Measurements from ENCODE around the gene BICD1. TPM values are rescaled to one million over a fixed set of nuclear protein-coding genes. Genes with fewer than 3 reads are reported as not detected.

The BICD1 gene
- polyA plus RNA-seq, 1 experiment, result 20.1 TPM

DNA sequence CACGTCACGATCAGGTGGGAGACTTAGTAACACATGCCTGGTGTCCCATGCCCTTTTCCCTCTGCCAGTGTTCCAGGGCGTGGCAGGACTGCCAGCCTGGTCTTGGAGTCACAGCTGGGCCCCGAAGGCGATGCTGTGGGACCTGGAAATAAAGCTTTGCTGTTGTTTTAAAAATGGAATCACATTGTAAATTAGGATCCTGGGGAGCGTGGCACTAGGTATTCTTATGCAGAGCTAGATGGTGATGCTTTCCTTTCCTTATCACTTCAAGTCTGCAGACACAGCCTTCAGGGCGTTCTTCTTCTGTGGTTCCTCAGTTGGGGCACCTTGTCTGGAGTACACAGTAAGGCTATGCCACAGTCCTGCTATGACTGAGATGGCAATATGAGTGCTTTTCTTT is 64.6 kb downstream of the BICD1 start:
- no peak for DNase-seq (ENCODE audit: low read depth, low spot score)
- no peak overlapping the region for H3K27ac ChIP-seq (ENCODE audit: low read depth, low read length)
- no peaks in the 10 kb centered on the region for H3K27me3 ChIP-seq (ENCODE audit: control insufficient read depth, insufficient read depth, low read length)
- POLR2A ChIA-PET, result no interaction called here
- TF ChIP-seq, protein P1, sequence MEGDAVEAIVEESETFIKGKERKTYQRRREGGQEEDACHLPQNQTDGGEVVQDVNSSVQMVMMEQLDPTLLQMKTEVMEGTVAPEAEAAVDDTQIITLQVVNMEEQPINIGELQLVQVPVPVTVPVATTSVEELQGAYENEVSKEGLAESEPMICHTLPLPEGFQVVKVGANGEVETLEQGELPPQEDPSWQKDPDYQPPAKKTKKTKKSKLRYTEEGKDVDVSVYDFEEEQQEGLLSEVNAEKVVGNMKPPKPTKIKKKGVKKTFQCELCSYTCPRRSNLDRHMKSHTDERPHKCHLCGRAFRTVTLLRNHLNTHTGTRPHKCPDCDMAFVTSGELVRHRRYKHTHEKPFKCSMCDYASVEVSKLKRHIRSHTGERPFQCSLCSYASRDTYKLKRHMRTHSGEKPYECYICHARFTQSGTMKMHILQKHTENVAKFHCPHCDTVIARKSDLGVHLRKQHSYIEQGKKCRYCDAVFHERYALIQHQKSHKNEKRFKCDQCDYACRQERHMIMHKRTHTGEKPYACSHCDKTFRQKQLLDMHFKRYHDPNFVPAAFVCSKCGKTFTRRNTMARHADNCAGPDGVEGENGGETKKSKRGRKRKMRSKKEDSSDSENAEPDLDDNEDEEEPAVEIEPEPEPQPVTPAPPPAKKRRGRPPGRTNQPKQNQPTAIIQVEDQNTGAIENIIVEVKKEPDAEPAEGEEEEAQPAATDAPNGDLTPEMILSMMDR (IDR thresholded peaks at IDR 0.05; ENCODE audit: low read depth, low read length), result no peak
- no peak overlapping the region for H3K4me3 ChIP-seq (ENCODE audit: low read depth, low read length)
- CTCF ChIA-PET, result no interaction called here
- H3K9me3 ChIP-seq (ENCODE audit: control insufficient read depth, insufficient read depth, low read length), result no peaks in the 10 kb centered on the region; the same call in 1 of the 2 replicates

DNA sequence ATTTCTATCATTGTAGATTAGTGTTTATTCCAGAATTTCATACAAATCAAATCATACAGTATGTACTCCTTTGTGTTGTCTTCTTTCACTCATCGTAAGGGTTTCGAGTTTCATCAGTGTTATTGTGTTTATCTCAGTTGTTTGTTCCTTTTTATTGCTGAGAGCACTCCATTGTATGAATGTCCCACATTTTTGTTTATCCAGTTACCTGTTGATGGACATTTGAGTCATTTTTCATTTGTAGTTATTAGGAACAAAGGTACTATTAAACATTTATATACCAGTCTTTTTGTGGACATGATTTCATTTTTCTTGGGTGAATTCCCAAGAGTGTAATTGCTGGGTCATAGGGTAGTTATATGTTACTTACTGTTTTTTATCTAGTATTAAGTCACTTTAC is 70.0 kb downstream of the BICD1 start:
- Histone ChIP-seq H3K4me3 (ENCODE audit: low read depth, low read length) (no peak overlapping the region), H3K27ac (ENCODE audit: low read depth, low read length) (no peak overlapping the region), H3K9me3 (ENCODE audit: control insufficient read depth, insufficient read depth, low read length) (no peaks in the 10 kb centered on the region), H3K27me3 (ENCODE audit: control insufficient read depth, insufficient read depth, low read length) (no peaks in the 10 kb centered on the region)
- TF ChIP-seq, protein P1 (IDR thresholded peaks at IDR 0.05; ENCODE audit: low read depth, low read length), result no peak
- CTCF ChIA-PET, result no interaction called here
- POLR2A ChIA-PET, result no interaction called here
- no peak for DNase-seq (ENCODE audit: low read depth, low spot score)

DNA sequence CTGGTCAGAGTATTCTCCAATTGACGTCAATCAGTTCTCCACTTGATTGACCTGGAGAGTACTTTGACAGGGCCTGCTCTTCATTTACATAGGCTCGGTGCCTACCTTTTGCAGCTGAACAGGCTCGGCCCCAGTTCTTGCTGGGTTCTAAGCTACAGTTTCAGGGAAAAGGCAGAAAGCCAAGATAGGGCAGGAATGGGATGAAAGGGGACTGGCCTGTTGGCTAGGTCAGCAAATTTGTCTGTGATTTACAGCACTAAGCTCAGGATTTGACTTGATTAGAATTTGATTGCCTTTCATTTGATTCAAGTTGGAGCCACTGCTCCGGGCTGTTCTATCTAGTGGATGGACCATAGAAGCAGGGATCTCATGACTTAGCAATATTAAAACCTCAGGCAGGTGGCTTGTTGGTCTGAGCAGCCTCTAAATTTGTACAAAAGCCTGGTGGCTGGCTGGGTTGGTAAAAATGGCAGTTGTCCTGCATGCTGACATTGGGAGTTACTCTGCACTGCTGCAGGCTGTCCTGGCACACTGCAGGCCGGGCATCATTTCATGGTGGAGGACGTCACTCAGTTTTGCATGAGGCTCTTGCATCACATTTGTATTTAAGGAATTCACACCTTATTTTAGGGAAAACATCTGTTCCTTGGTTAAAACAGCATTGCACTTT is 71.8 kb downstream of the BICD1 start:
- H3K9me3 ChIP-seq (ENCODE audit: control insufficient read depth, insufficient read depth, low read length), result no peaks in the 10 kb centered on the region
- no peak for DNase-seq (ENCODE audit: low read depth, low spot score)
- H3K27ac ChIP-seq (ENCODE audit: low read depth, low read length), result no peak overlapping the region
- H3K4me3 ChIP-seq (ENCODE audit: low read depth, low read length), result no peak overlapping the region
- ChIA-PET POLR2A (no interaction called here), CTCF (interaction anchor here (1.3 kb wide), 1 partner anchor 82 kb away, joined by 5 read pairs; no protein-coding TSS in a partner anchor)
- no peaks in the 10 kb centered on the region for H3K27me3 ChIP-seq (ENCODE audit: control insufficient read depth, insufficient read depth, low read length)
- TF ChIP-seq, protein P1 (IDR thresholded peaks at IDR 0.05; ENCODE audit: low read depth, low read length), result no peak

DNA sequence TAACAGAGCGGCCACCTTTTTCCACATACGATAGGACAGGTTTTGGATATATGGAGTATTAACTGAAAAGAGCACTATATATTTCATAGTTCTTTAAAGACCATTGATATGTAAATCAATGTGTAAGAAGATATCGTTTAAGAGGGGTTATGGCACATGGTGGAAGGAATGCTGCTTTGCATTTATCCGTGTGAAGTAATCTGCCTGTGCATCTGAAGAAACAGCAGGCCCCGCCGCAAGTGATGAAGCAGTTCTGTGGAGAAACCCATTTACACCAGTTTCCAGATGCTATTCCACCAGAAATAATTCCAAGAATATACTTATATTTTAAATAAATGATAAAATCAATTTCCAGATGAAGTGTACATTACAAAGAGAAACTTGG is 72.4 kb downstream of the BICD1 start:
- CTCF ChIA-PET, result no interaction called here
- H3K27me3 ChIP-seq (ENCODE audit: control insufficient read depth, insufficient read depth, low read length), result no peaks in the 10 kb centered on the region
- no peak overlapping the region for H3K4me3 ChIP-seq (ENCODE audit: low read depth, low read length)
- no peak overlapping the region for H3K27ac ChIP-seq (ENCODE audit: low read depth, low read length)
- DNase-seq (ENCODE audit: low read depth, low spot score), result no peak
- TF ChIP-seq, protein P1 (IDR thresholded peaks at IDR 0.05; ENCODE audit: low read depth, low read length), result no peak
- no peaks in the 10 kb centered on the region for H3K9me3 ChIP-seq (ENCODE audit: control insufficient read depth, insufficient read depth, low read length)
- POLR2A ChIA-PET, result no interaction called here

DNA sequence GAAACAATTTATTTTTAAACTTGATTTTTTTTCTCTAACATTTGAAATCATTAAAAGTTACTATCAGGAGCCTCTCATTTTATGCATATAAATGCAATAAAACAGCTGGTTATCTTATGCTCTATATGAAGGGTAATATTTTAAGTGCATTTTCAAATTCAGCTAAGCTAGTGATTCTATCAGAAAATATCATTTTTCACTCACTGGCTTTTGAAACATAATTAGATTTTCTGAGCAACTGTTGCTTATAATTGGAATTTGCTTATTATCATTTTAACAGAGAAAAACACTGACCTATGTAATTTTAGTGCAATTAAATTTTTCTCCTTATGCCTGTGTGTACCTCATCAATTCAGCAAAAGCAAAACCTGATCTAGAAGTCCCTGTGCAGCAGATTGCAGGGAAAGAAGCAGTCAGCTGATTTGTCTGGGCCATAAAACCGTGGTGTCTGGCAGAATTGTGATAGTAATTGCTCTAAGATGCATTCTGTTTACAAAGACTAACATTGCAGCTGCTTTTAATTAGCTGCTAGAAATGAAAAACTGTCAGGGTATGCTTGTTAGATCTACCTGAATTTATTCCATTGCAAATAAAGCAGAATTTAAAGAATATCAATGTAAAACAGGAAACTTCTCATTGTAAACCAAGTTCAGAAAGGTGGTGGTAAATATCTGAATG is 75.0 kb downstream of the BICD1 start:
- no peak overlapping the region for H3K4me3 ChIP-seq (ENCODE audit: low read depth, low read length)
- H3K27me3 ChIP-seq (ENCODE audit: control insufficient read depth, insufficient read depth, low read length), result no peaks in the 10 kb centered on the region
- ChIA-PET POLR2A (interaction anchor here (0.7 kb wide), 1 partner anchor 26 kb away, joined by 4 read pairs; no protein-coding TSS in a partner anchor), CTCF (no interaction called here)
- TF ChIP-seq, protein P1 (IDR thresholded peaks at IDR 0.05; ENCODE audit: low read depth, low read length), result no peak
- DNase-seq (ENCODE audit: low read depth, low spot score), result no peak
- H3K27ac ChIP-seq (ENCODE audit: low read depth, low read length), result no peak overlapping the region
- no peaks in the 10 kb centered on the region for H3K9me3 ChIP-seq (ENCODE audit: control insufficient read depth, insufficient read depth, low read length)
